GM19193 (cell line): ENCODE measurements around the gene TMEM178B.

Source experiments
- POLR2A ChIP-seq: IDR thresholded peaks from 4 replicates; pipeline ENCODE4 v1.6.1; 2011; ENCODE audit not compliant: insufficient read depth, insufficient read length; ENCODE audit errors: extremely low read depth

The TMEM178B gene

GRCh38 chr7:141198194-141198958 is 124.5 kb downstream of the TMEM178B start:
- no peak for TF ChIP-seq POLR2A

GRCh38 chr7:141200191-141201108 is 126.6 kb downstream of the TMEM178B start:
- no peak for TF ChIP-seq POLR2A

GRCh38 chr7:141201145-141201885 is 127.5 kb downstream of the TMEM178B start:
- TF ChIP-seq POLR2A: no peak

GRCh38 chr7:141202535-141202934 is 128.7 kb downstream of the TMEM178B start:
- no peak for TF ChIP-seq POLR2A

GRCh38 chr7:141203177-141203576 is 129.3 kb downstream of the TMEM178B start:
- TF ChIP-seq POLR2A: no peak

GRCh38 chr7:141203586-141203985 is 129.7 kb downstream of the TMEM178B start:
- TF ChIP-seq POLR2A: no peak

GRCh38 chr7:141207661-141208060 is 133.8 kb downstream of the TMEM178B start:
- no peak for TF ChIP-seq POLR2A

GRCh38 chr7:141208539-141208938 is 134.7 kb downstream of the TMEM178B start:
- no peak for TF ChIP-seq POLR2A

- TF ChIP-seq POLR2A: no peak
Observed at GRCh38 chr7:141209454-141209853, 135.6 kb downstream of the TMEM178B start.

- no peak for TF ChIP-seq POLR2A
Observed at GRCh38 chr7:141210862-141211261, 137.0 kb downstream of the TMEM178B start.

GRCh38 chr7:141213226-141213625 is 139.4 kb downstream of the TMEM178B start:
- no peak for TF ChIP-seq POLR2A

GRCh38 chr7:141217938-141218337 is 144.1 kb downstream of the TMEM178B start:
- TF ChIP-seq POLR2A: no peak

- no peak for TF ChIP-seq POLR2A
Observed at GRCh38 chr7:141218941-141219340, 145.1 kb downstream of the TMEM178B start.

- TF ChIP-seq POLR2A: no peak
Observed at GRCh38 chr7:141220263-141220880, 146.5 kb downstream of the TMEM178B start.
